ENCODE results near the gene SLC1A2.

SLC1A2 gene

DNA sequence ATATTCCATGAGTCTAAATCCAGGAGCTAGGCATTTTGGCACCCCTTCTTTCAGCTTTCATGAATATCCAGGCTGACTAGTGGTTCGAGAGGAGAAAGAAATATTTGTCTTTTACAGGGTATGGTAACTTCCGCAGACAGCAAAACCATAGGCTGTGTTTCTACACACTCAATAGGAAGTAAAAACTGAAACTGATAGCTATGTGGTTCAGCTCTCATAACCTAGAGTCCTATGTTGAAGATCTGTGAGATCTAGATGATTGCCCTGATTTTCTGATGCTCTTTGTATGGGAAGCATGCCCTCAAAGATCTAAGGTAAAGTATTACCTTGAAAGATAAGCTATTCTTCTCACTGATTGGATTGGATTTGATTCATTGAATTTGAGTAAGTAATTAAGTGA lies 162.1 kb downstream of the SLC1A2 start:
- Histone ChIP-seq H3K36me3 (ENCODE audit: control insufficient read depth, insufficient read depth, low read length) (no peaks in the 10 kb centered on the region), H3K27me3 (ENCODE audit: control insufficient read depth, insufficient read depth, low read length) (no peaks in the 10 kb centered on the region), H3K4me3 (ENCODE audit: low read length) (no peak overlapping the region), H3K4me1 (ENCODE audit: control insufficient read depth, insufficient read depth, low read length) (peaks cover 13% of the 10 kb centered on the region), H3K27ac (ENCODE audit: low read depth, low read length) (no peak overlapping the region), H3K9ac (ENCODE audit: low read length) (no peak overlapping the region)

GRCh38 chr11:35256296-35256695 lies 163.1 kb downstream of the SLC1A2 start:
- peaks cover 13% of the 10 kb centered on the region for H3K4me1 ChIP-seq (ENCODE audit: control insufficient read depth, insufficient read depth, low read length)
- H3K9ac ChIP-seq (ENCODE audit: low read length): no peak overlapping the region
- H3K27me3 ChIP-seq (ENCODE audit: control insufficient read depth, insufficient read depth, low read length): no peaks in the 10 kb centered on the region
- no peaks in the 10 kb centered on the region for H3K36me3 ChIP-seq (ENCODE audit: control insufficient read depth, insufficient read depth, low read length)
- no peak overlapping the region for H3K27ac ChIP-seq (ENCODE audit: low read depth, low read length)
- no peak overlapping the region for H3K4me3 ChIP-seq (ENCODE audit: low read length)

GRCh38 chr11:35255514-35255913 lies 163.8 kb downstream of the SLC1A2 start:
- Histone ChIP-seq H3K27me3 (ENCODE audit: control insufficient read depth, insufficient read depth, low read length) (no peaks in the 10 kb centered on the region), H3K27ac (ENCODE audit: low read depth, low read length) (no peak overlapping the region), H3K36me3 (ENCODE audit: control insufficient read depth, insufficient read depth, low read length) (no peaks in the 10 kb centered on the region), H3K4me3 (ENCODE audit: low read length) (no peak overlapping the region), H3K4me1 (ENCODE audit: control insufficient read depth, insufficient read depth, low read length) (peaks cover 13% of the 10 kb centered on the region), H3K9ac (ENCODE audit: low read length) (no peak overlapping the region)

DNA sequence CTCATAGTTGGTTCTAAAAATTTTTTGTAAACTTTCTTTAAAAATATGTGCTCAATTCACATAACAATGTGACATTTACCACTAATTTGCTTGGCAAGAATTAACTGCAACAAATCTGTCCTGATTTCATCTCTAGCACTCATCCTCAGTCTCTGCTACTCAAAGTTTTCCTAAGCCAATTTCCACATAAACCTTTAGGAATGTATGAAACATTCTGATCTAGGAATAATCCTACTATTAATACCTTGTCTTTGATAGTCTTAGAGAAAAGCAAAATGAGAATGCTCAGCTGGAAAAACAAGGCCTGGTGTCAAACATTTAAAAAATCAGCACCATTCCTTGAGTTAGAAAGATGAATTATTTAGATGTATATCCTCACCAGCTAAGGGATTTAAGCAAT lies 166.1 kb downstream of the SLC1A2 start:
- H3K9ac ChIP-seq (ENCODE audit: low read length): no peak overlapping the region
- H3K4me1 ChIP-seq (ENCODE audit: control insufficient read depth, insufficient read depth, low read length): peaks cover 7% of the 10 kb centered on the region
- peak overlapping the region; percentile 28 for H3K27ac ChIP-seq (ENCODE audit: low read depth, low read length)
- no peak overlapping the region for H3K4me3 ChIP-seq (ENCODE audit: low read length)
- no peaks in the 10 kb centered on the region for H3K27me3 ChIP-seq (ENCODE audit: control insufficient read depth, insufficient read depth, low read length)
- no peaks in the 10 kb centered on the region for H3K36me3 ChIP-seq (ENCODE audit: control insufficient read depth, insufficient read depth, low read length)

- Histone ChIP-seq H3K4me3 (ENCODE audit: low read length) (no peak overlapping the region), H3K9ac (ENCODE audit: low read length) (no peak overlapping the region), H3K27ac (ENCODE audit: low read depth, low read length) (no peak overlapping the region), H3K27me3 (ENCODE audit: control insufficient read depth, insufficient read depth, low read length) (no peaks in the 10 kb centered on the region), H3K4me1 (ENCODE audit: control insufficient read depth, insufficient read depth, low read length) (peaks cover 22% of the 10 kb centered on the region), H3K36me3 (ENCODE audit: control insufficient read depth, insufficient read depth, low read length) (no peaks in the 10 kb centered on the region)
These were observed 168.7 kb downstream of the SLC1A2 start for GRCh38 chr11:35250621-35251020.

- H3K4me1 ChIP-seq (ENCODE audit: control insufficient read depth, insufficient read depth, low read length): peaks cover 23% of the 10 kb centered on the region
- H3K27ac ChIP-seq (ENCODE audit: low read depth, low read length): no peak overlapping the region
- H3K27me3 ChIP-seq (ENCODE audit: control insufficient read depth, insufficient read depth, low read length): no peaks in the 10 kb centered on the region
- no peak overlapping the region for H3K9ac ChIP-seq (ENCODE audit: low read length)
- H3K4me3 ChIP-seq (ENCODE audit: low read length): no peak overlapping the region
- H3K36me3 ChIP-seq (ENCODE audit: control insufficient read depth, insufficient read depth, low read length): no peaks in the 10 kb centered on the region
These were observed 169.2 kb downstream of the SLC1A2 start for GRCh38 chr11:35250192-35250591.

DNA sequence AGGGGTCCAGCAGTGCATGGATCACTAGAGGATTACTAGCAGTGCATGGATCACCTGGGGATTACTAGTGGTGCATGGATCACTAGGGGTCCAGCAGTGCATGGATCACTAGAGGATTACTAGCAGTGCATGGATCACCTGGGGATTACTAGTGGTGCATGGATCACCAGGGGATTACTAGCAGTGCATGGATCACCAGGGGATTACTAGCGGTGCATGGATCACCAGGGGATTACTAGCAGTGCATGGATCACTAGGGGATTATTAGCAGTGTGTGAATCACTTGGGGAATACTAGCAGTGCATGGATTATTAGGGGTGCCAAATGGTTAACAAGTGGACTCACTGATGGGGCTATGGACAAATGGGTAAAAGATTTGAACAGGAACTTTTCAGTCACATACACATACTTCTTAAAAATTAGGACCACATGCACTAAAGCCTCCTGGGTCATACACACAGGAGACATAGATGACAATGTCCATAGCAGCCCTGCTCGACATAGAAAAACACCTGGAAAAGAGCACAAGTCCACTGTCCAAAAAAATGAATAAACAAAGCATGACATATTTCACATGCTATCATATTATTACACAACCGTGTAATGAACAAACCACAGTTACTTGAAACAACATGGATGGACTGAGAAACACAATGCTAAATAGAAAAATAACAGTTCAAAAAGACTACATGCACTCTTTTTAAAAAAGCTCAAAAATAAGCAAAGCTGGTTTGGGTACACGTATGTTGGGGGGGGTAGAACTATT lies 170.6 kb downstream of the SLC1A2 start:
- Histone ChIP-seq H3K27me3 (ENCODE audit: control insufficient read depth, insufficient read depth, low read length) (no peaks in the 10 kb centered on the region), H3K4me1 (ENCODE audit: control insufficient read depth, insufficient read depth, low read length) (peaks cover 19% of the 10 kb centered on the region), H3K27ac (ENCODE audit: low read depth, low read length) (no peak overlapping the region), H3K9ac (ENCODE audit: low read length) (no peak overlapping the region), H3K4me3 (ENCODE audit: low read length) (no peak overlapping the region), H3K36me3 (ENCODE audit: control insufficient read depth, insufficient read depth, low read length) (no peaks in the 10 kb centered on the region)

DNA sequence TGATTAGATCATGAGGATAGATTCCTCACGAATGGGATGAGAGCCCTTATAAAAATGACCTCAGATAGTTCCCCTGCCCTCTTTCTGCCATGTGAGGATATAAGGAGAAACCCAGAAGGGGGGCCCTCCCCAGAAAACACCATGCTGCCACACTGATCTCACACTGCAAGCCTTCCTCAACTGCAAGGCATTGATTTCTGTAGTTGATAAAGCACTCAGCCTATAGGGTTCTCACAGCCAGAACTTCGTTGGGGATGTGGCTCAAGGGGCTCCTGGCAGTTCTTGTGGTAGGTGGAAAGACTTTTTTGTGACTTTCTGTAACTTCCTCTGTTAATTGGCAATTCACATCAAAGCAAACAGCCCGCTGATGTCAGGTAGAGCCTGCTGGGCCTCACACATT lies 171.5 kb downstream of the SLC1A2 start:
- Histone ChIP-seq H3K4me3 (ENCODE audit: low read length) (no peak overlapping the region), H3K9ac (ENCODE audit: low read length) (no peak overlapping the region), H3K4me1 (ENCODE audit: control insufficient read depth, insufficient read depth, low read length) (peaks cover 16% of the 10 kb centered on the region), H3K27me3 (ENCODE audit: control insufficient read depth, insufficient read depth, low read length) (no peaks in the 10 kb centered on the region), H3K36me3 (ENCODE audit: control insufficient read depth, insufficient read depth, low read length) (no peaks in the 10 kb centered on the region), H3K27ac (ENCODE audit: low read depth, low read length) (peak overlapping the region; percentile 84)

- Histone ChIP-seq H3K27ac (ENCODE audit: low read depth, low read length) (peak overlapping the region; percentile 84), H3K27me3 (ENCODE audit: control insufficient read depth, insufficient read depth, low read length) (no peaks in the 10 kb centered on the region), H3K4me3 (ENCODE audit: low read length) (no peak overlapping the region), H3K9ac (ENCODE audit: low read length) (no peak overlapping the region), H3K36me3 (ENCODE audit: control insufficient read depth, insufficient read depth, low read length) (no peaks in the 10 kb centered on the region), H3K4me1 (ENCODE audit: control insufficient read depth, insufficient read depth, low read length) (peaks cover 16% of the 10 kb centered on the region)
These were observed 171.9 kb downstream of the SLC1A2 start for GRCh38 chr11:35247428-35247827.

DNA sequence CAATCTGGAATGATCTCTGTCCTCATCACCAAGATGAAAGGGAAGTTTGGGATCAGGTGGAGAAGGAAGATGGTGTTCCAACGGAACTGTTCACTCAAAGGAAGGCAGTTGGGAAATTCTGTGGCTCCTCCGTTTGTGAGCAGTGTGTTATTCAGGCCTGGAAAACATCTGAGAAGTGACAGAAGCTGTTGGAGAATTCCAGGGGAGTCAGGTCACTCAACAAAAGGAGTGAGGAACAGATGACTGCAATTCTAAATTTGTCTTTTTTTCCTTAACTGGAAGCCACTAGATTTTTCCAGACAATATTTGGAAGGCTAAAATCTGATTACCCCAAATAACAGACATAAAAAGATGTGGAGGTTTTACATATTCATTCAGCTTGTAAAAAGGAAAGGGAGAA lies 172.6 kb downstream of the SLC1A2 start:
- Histone ChIP-seq H3K27me3 (ENCODE audit: control insufficient read depth, insufficient read depth, low read length) (no peaks in the 10 kb centered on the region), H3K9ac (ENCODE audit: low read length) (no peak overlapping the region), H3K4me3 (ENCODE audit: low read length) (no peak overlapping the region), H3K36me3 (ENCODE audit: control insufficient read depth, insufficient read depth, low read length) (no peaks in the 10 kb centered on the region), H3K27ac (ENCODE audit: low read depth, low read length) (peak overlapping the region; percentile 84), H3K4me1 (ENCODE audit: control insufficient read depth, insufficient read depth, low read length) (peaks cover 16% of the 10 kb centered on the region)

DNA sequence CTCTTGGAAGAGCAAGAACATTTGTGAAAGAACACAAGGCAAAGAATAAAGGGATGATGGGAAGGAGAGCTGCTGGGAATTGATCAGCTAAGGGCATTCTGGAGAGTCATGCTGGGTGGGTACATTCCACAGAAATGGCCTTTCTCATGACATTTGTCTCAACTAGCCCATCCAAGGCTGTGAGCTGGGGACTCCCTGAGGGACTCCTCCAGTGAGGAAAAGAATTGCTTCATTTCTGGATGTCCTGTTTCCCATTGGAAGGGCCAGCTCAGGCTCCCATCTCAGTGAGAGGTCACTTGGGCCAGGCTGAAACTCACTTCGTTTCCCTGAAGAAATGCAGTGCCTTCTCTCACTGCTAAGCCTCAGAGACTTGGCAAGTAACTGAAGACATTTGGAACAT lies 173.6 kb downstream of the SLC1A2 start:
- H3K27ac ChIP-seq (ENCODE audit: low read depth, low read length): peak overlapping the region; percentile 83
- H3K4me3 ChIP-seq (ENCODE audit: low read length): no peak overlapping the region
- peaks cover 16% of the 10 kb centered on the region for H3K4me1 ChIP-seq (ENCODE audit: control insufficient read depth, insufficient read depth, low read length)
- H3K9ac ChIP-seq (ENCODE audit: low read length): no peak overlapping the region
- no peaks in the 10 kb centered on the region for H3K27me3 ChIP-seq (ENCODE audit: control insufficient read depth, insufficient read depth, low read length)
- no peaks in the 10 kb centered on the region for H3K36me3 ChIP-seq (ENCODE audit: control insufficient read depth, insufficient read depth, low read length)

GRCh38 chr11:35245056-35245455 lies 174.3 kb downstream of the SLC1A2 start:
- Histone ChIP-seq H3K36me3 (ENCODE audit: control insufficient read depth, insufficient read depth, low read length) (no peaks in the 10 kb centered on the region), H3K27ac (ENCODE audit: low read depth, low read length) (no peak overlapping the region)

DNA sequence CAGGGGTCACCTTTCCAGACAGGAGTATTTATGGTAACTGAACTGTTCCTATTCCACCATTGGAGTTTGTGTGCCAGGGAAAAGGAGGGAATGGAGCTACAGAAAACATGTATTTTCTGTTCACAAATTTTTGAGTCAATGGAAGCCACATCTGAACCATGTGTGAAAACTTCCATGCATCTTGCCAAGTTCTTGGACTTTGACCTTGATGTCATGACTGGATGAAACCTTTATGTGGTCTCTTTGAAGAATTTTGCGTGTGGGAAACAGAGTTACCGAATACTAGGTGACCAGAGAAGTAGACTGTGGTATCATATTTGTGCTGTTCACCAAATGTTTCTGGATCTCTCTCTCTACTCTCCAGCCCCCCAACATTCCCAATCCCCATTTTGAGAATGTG lies 175.6 kb downstream of the SLC1A2 start:
- H3K4me3 ChIP-seq (ENCODE audit: low read length): no peak overlapping the region
- no peak overlapping the region for H3K9ac ChIP-seq (ENCODE audit: low read length)
- H3K27ac ChIP-seq (ENCODE audit: low read depth, low read length): no peak overlapping the region
- no peaks in the 10 kb centered on the region for H3K27me3 ChIP-seq (ENCODE audit: control insufficient read depth, insufficient read depth, low read length)
- no peaks in the 10 kb centered on the region for H3K36me3 ChIP-seq (ENCODE audit: control insufficient read depth, insufficient read depth, low read length)
- peaks cover 16% of the 10 kb centered on the region for H3K4me1 ChIP-seq (ENCODE audit: control insufficient read depth, insufficient read depth, low read length)

More at GRCh38 chr11:35245056-35245455, 174.3 kb downstream of the SLC1A2 start:
- Histone ChIP-seq H3K4me1 (ENCODE audit: control insufficient read depth, insufficient read depth, low read length) (peaks cover 16% of the 10 kb centered on the region), H3K27me3 (ENCODE audit: control insufficient read depth, insufficient read depth, low read length) (no peaks in the 10 kb centered on the region), H3K4me3 (ENCODE audit: low read length) (no peak overlapping the region), H3K9ac (ENCODE audit: low read length) (no peak overlapping the region)

Data from rectal smooth muscle tissue (tissue), 1 donor.